GM12892 (cell line): ENCODE results near the gene ZNF423.

Experiments used
- POLR2A ChIP-seq: IDR thresholded peaks from 2 replicates; pipeline ENCODE4 v1.6.1; 2011; ENCODE audit warnings: low read depth, low read length, control low read depth
- POLR2AphosphoS5 ChIP-seq: IDR thresholded peaks from 2 replicates; pipeline ENCODE4 v1.6.1; 2011; ENCODE audit warnings: low read depth, low read length, control low read depth

DNA sequence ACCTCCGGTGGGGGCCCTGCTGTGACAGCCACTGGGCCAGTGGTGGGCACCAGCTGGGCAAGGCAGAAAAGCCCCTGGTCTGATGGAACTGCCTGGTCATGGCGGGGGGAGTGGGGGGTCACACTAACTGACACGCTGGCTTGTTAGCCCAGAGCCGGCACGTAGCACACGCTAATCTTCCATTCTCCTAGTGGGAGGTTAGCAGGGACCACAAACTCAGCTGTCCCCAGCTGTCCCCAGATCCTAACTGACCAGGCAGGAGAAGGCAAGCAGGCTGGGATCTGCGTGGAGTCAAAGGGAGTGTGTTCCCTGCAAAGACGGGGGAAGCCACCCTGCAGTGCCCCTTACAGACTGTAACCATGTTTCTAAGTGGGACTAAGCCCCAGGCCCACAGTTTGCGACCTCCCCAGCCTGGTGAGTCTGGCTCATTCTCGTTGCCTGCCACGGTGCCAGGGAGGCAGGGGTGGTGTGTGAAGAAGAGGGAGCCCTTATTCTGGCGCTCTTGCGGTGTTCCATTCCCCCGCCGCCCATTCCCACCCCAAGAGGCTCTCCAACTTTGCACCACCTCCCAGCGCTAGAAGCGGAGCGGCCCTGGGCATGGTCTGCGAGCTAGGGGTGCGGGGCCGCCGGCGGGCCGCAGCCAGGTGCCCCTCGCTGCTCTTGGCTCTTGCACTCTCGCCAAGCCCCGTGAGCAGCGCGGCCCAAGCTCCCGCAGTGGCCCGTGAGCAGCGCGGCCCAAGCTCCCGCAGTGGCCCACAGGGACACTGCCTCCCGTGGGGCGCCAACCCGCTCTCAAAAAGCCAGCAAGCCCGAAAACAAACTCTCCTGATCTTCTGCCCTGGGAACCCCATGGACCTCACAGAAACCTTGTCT lies 12.1 kb upstream of the ZNF423 start:
- TF ChIP-seq POLR2A (no peak), POLR2AphosphoS5 (no peak)
